D341Med (cell line): ENCODE measurements around the gene GNA15.

Source experiments
- DNase-seq: peaks from one replicate; pipeline ENCODE4 v3.0.0; 2012; ENCODE audit warnings: low spot score

GNA15 gene

GRCh38 chr19:3106509-3107141 is 29.2 kb upstream of the GNA15 start:
- no peak for DNase-seq

GRCh38 chr19:3107658-3108057 is 28.2 kb upstream of the GNA15 start:
- no peak for DNase-seq

- peak; percentile 79 for DNase-seq
These were observed 27.1 kb upstream of the GNA15 start for GRCh38 chr19:3108775-3109174.

GRCh38 chr19:3109491-3109890 is 26.3 kb upstream of the GNA15 start:
- no peak for DNase-seq

GRCh38 chr19:3110126-3110825 is 25.6 kb upstream of the GNA15 start:
- DNase-seq = no peak

- DNase-seq = no peak
These were observed 24.1 kb upstream of the GNA15 start for GRCh38 chr19:3111586-3112247.

- no peak for DNase-seq
These were observed 23.3 kb upstream of the GNA15 start for GRCh38 chr19:3112375-3113099.

GRCh38 chr19:3113100-3114017 is 22.5 kb upstream of the GNA15 start:
- no peak for DNase-seq

- DNase-seq = no peak
These were observed 21.7 kb upstream of the GNA15 start for GRCh38 chr19:3114018-3114726.

GRCh38 chr19:3114811-3115210 is 21.0 kb upstream of the GNA15 start:
- no peak for DNase-seq

- DNase-seq = no peak
These were observed 20.4 kb upstream of the GNA15 start for GRCh38 chr19:3115411-3115810.

- no peak for DNase-seq
These were observed 19.8 kb upstream of the GNA15 start for GRCh38 chr19:3115916-3116602.

GRCh38 chr19:3116621-3117020 is 19.2 kb upstream of the GNA15 start:
- DNase-seq = no peak

GRCh38 chr19:3117716-3118115 is 18.1 kb upstream of the GNA15 start:
- DNase-seq = no peak

GRCh38 chr19:3118232-3119070 is 17.4 kb upstream of the GNA15 start:
- no peak for DNase-seq

- DNase-seq = no peak
These were observed 16.7 kb upstream of the GNA15 start for GRCh38 chr19:3119071-3119595.

GRCh38 chr19:3119693-3120380 is 16.0 kb upstream of the GNA15 start:
- no peak for DNase-seq

GRCh38 chr19:3120611-3121276 is 15.1 kb upstream of the GNA15 start:
- DNase-seq = no peak
